ENCODE results near the gene ANKRD13D.

GRCh38 chr11:67268081-67268961 lies 20.8 kb upstream of the ANKRD13D start:
- no peak for TF ChIP-seq CTCF (IDR thresholded peaks at IDR 0.05 in 4 of 5, conservative IDR thresholded peaks at IDR 0.05 in 1 of 5)
- no peak for TF ChIP-seq POLR2A (IDR thresholded peaks at IDR 0.05)

All from gastrocnemius medialis (tissue), 4 donors.